Mucosa of descending colon (tissue), 3 donors: ENCODE measurements around the gene GIGYF2. TPM values are rescaled to one million over a fixed set of nuclear protein-coding genes. Genes with fewer than 3 reads are reported as not detected.
"Not testable (repeated sequence)": the region's sequence is repeated elsewhere in the genome, so short reads cannot be mapped to it uniquely, and the experiment has no call there.

ENCODE experiments used
- ATAC-seq: fragments of 200-7000 bp; cut with Tn5 transposase; one replicate; pipeline ENCODE4 v1.9.1; 2020; ENCODE audit warnings: mild to moderate bottlenecking, moderate library complexity
- DNase-seq, 3 donors: peaks; one replicate each; pipeline ENCODE4 v3.0.0-alpha.2; 2020
- H3K36me3 ChIP-seq: fragments of 200-600 bp; one replicate; pipeline ENCODE4 v1.8.0; 2021; ENCODE audit warnings: low read depth, mild to moderate bottlenecking
- H3K4me1 ChIP-seq: fragments of 200-600 bp; one replicate; pipeline ENCODE4 v1.8.0; 2021; ENCODE audit warnings: low read depth, mild to moderate bottlenecking
- H3K4me3 ChIP-seq: fragments of 200-600 bp; one replicate; pipeline ENCODE4 v1.8.0; 2021; ENCODE audit warnings: mild to moderate bottlenecking
- H3K9me3 ChIP-seq: fragments of 200-600 bp; one replicate; pipeline ENCODE4 v1.8.0; 2021; ENCODE audit warnings: mild to moderate bottlenecking
- CTCF ChIP-seq: fragments of 200-600 bp; IDR thresholded peaks from one replicate; pipeline ENCODE4 v1.8.0; 2022; ENCODE audit warnings: antibody characterized with exemption, mild to moderate bottlenecking
- intact Hi-C, 2 donors: fragments of 100-400 bp; cut with DNase I in 1 of 2; cut with micrococcal nuclease in 1 of 2; formaldehyde crosslinking; loops; one replicate each; pipeline versions ENCODE4 v1.11.0 to v1.11.1; 2022; cut with DNase I, micrococcal nuclease
- total RNA-seq, 3 donors: library from RNA; stranded (reverse); fragmentation: NEBNext Ultra II Directional in 2 of 3; extraction: Animal tissue kit (Norgen Biotek cat#: 25700) in 2 of 3; gene quantifications; one replicate each; pipeline versions ENCODE4 v1.2.1 to v1.2.4, GENCODE V29; 2021 to 2023
- donor health status: DM: no; HTN: no; CAD: no; lungs with moderate emphysema.
- donor health status: DM: no; HTN: no; CAD: no.
- donor health status: DM: no; HTN: yes; CAD: no.

The GIGYF2 gene
- total RNA-seq, 3 donors from 2014 or later: 57.8 to 82.1 (median 74.8) TPM

GRCh38 chr2:232689152-232689910 is 7.8 kb upstream of the GIGYF2 start:
- no peak for TF ChIP-seq CTCF
- ATAC-seq (peak; percentile 57), DNase-seq (peak in 2 of 3 donors; percentile 31 to 49)
- intact Hi-C loops: no loop called here
- H3K36me3 ChIP-seq: no peaks in the 10 kb centered on the region
- no peak overlapping the region for H3K4me3 ChIP-seq
- no peaks in the 10 kb centered on the region for H3K9me3 ChIP-seq
- no peaks in the 10 kb centered on the region for H3K4me1 ChIP-seq

- H3K4me1 ChIP-seq, DNase-seq, H3K4me3 ChIP-seq, H3K36me3 ChIP-seq, H3K9me3 ChIP-seq, intact Hi-C loops, ATAC-seq: not testable (repeated sequence)
These were observed 6.0 kb upstream of the GIGYF2 start for GRCh38 chr2:232691117-232691516.

GRCh38 chr2:232693344-232693743 is 3.8 kb upstream of the GIGYF2 start:
- DNase-seq: no peak
- ATAC-seq: no peak

GRCh38 chr2:232696609-232697058 is 497 bp upstream of the GIGYF2 start:
- H3K9me3 ChIP-seq: no peaks in the 10 kb centered on the region
- no peak for TF ChIP-seq CTCF
- H3K4me1 ChIP-seq: peaks cover 30% of the 10 kb centered on the region
- H3K4me3 ChIP-seq: peak overlapping the region; percentile 91
- intact Hi-C loops: no loop called here
- no peak for ATAC-seq
- H3K36me3 ChIP-seq: no peaks in the 10 kb centered on the region
- DNase-seq: no peak

More at GRCh38 chr2:232693344-232693743, 3.8 kb upstream of the GIGYF2 start:
- TF ChIP-seq CTCF: no peak
- no peak overlapping the region for H3K4me3 ChIP-seq
- peaks cover 4% of the 10 kb centered on the region for H3K4me1 ChIP-seq
- no peaks in the 10 kb centered on the region for H3K9me3 ChIP-seq
- intact Hi-C loops: no loop called here
- no peaks in the 10 kb centered on the region for H3K36me3 ChIP-seq

- ATAC-seq: no peak
- intact Hi-C loops: no loop called here
- peak overlapping the region; percentile 91 for H3K4me3 ChIP-seq
- peaks cover 30% of the 10 kb centered on the region for H3K4me1 ChIP-seq
- no peaks in the 10 kb centered on the region for H3K36me3 ChIP-seq
- peak in 1 of 3 donors; percentile 47 for DNase-seq
- TF ChIP-seq CTCF: no peak
- no peaks in the 10 kb centered on the region for H3K9me3 ChIP-seq
These were observed 628 bp downstream of the GIGYF2 start for GRCh38 chr2:232697807-232698110.

- no peaks in the 10 kb centered on the region for H3K36me3 ChIP-seq
- intact Hi-C loops: no loop called here
- H3K4me1 ChIP-seq: peaks cover 30% of the 10 kb centered on the region
- no peaks in the 10 kb centered on the region for H3K9me3 ChIP-seq
- DNase-seq: no peak
- no peak overlapping the region for H3K4me3 ChIP-seq
- no peak for TF ChIP-seq CTCF
- ATAC-seq: no peak
These were observed 1.5 kb downstream of the GIGYF2 start for GRCh38 chr2:232698556-232699091.
